HepG2 (cell line): Measurements from ENCODE around the gene CIROP. TPM values are rescaled to one million over a fixed set of nuclear protein-coding genes. Genes with fewer than 3 reads are reported as not detected.

ENCODE experiments used
- CCDC6 ChIP-seq: sonication (generic); formaldehyde crosslinking; IDR thresholded peaks from 2 replicates; pipeline ENCODE4 v1.8.1; 2022; ENCODE audit warnings: mild to moderate bottlenecking, missing genetic modification reagents, moderate library complexity
- DRAP1 ChIP-seq: IDR thresholded peaks from 2 replicates; pipeline ENCODE4 v1.6.1; 2016; ENCODE audit warnings: missing genetic modification reagents, missing compliant biosample characterization
- NFE2 ChIP-seq: sonication (generic); formaldehyde crosslinking; IDR thresholded peaks from 2 replicates; pipeline ENCODE4 v1.4.0; 2020; ENCODE audit warnings: missing genetic modification reagents
- NPAS2 ChIP-seq: sonication (generic); formaldehyde crosslinking; IDR thresholded peaks from 2 replicates; pipeline ENCODE4 v1.8.0; 2022; ENCODE audit warnings: mild to moderate bottlenecking, missing genetic modification reagents, borderline replicate concordance
- SATB2 ChIP-seq: sonication (generic); formaldehyde crosslinking; IDR thresholded peaks from 2 replicates; pipeline ENCODE4 v1.5.0; 2020; ENCODE audit warnings: missing genetic modification reagents
- SKIL ChIP-seq: sonication (generic); formaldehyde crosslinking; IDR thresholded peaks from 2 replicates; pipeline ENCODE4 v1.8.0; 2022; ENCODE audit warnings: missing genetic modification reagents, mild to moderate bottlenecking, moderate library complexity, borderline replicate concordance
- SP140L ChIP-seq: sonication (generic); formaldehyde crosslinking; IDR thresholded peaks from 2 replicates; pipeline ENCODE4 v1.4.0; 2020; ENCODE audit warnings: missing genetic modification reagents, borderline replicate concordance
- SRY ChIP-seq: sonication (generic); formaldehyde crosslinking; IDR thresholded peaks from 2 replicates; pipeline ENCODE4 v1.8.0; 2022; ENCODE audit warnings: mild to moderate bottlenecking, missing genetic modification reagents
- TEAD2 ChIP-seq: sonication (generic); formaldehyde crosslinking; IDR thresholded peaks from 2 replicates; pipeline ENCODE4 v1.9.0; 2021; ENCODE audit warnings: missing genetic modification reagents
- THRA ChIP-seq: sonication (generic); formaldehyde crosslinking; IDR thresholded peaks from 2 replicates; pipeline ENCODE4 v1.4.0; 2020; ENCODE audit warnings: missing genetic modification reagents, borderline replicate concordance
- ZBTB2 ChIP-seq: sonication (generic); formaldehyde crosslinking; IDR thresholded peaks from 2 replicates; pipeline ENCODE4 v1.8.0; 2022; ENCODE audit warnings: low read depth, missing genetic modification reagents
- ZBTB46 ChIP-seq: sonication (generic); formaldehyde crosslinking; IDR thresholded peaks from 2 replicates; pipeline ENCODE4 v1.4.0; 2020; ENCODE audit warnings: mild to moderate bottlenecking, missing genetic modification reagents, borderline replicate concordance
- ZEB1 ChIP-seq: IDR thresholded peaks from 2 replicates; pipeline ENCODE4 v1.6.1; 2012; ENCODE audit warnings: mild to moderate bottlenecking, low read depth, inconsistent platforms; ENCODE audit not compliant: insufficient replicate concordance
- ZKSCAN1 ChIP-seq: fragments of 150-350 bp; IDR thresholded peaks from 2 replicates; pipeline ENCODE4 v1.6.1; 2014; ENCODE audit warnings: low read length
- ZNF275 ChIP-seq: sonication (generic); formaldehyde crosslinking; IDR thresholded peaks from 2 replicates; pipeline ENCODE4 v1.8.0; 2022; ENCODE audit warnings: missing genetic modification reagents, mild to moderate bottlenecking, inconsistent platforms, borderline replicate concordance
- ZNF296 ChIP-seq: sonication (generic); formaldehyde crosslinking; conservative IDR thresholded peaks from 2 replicates; pipeline ENCODE4 v1.5.0; 2020; ENCODE audit warnings: mild to moderate bottlenecking, missing genetic modification reagents
- ZNF451 ChIP-seq: sonication (generic); formaldehyde crosslinking; IDR thresholded peaks from 2 replicates; pipeline ENCODE4 v1.5.0; 2020; ENCODE audit warnings: mild to moderate bottlenecking, missing genetic modification reagents
- ZNF674 ChIP-seq: sonication (generic); formaldehyde crosslinking; IDR thresholded peaks from 2 replicates; pipeline ENCODE4 v1.5.0; 2020; ENCODE audit warnings: low read depth, mild to moderate bottlenecking, missing genetic modification reagents
- polyA plus RNA-seq, 8 experiments: library from polyadenylated mRNA; depleted of rRNA in 3 of 8; stranded (reverse) in 7 of 8; unstranded in 1 of 8; fragments of >200 nt; fragmentation: Illumina TruSeq in 4 of 8; extraction: Trizol in 4 of 8; gene quantifications; 2 replicates each; pipeline versions ENCODE4 v1.2.1 to v1.2.3, GENCODE V29; 2011 to 2016; ENCODE audit warnings: low read depth in 4 of 8, missing spikeins in 1 of 8, mixed read lengths in 1 of 8; ENCODE audit not compliant: insufficient read depth in 1 of 8
- total RNA-seq, 5 experiments: library from RNA; depleted of rRNA; stranded (reverse); fragments of >200 nt; fragmentation: Illumina TruSeq; extraction: Trizol; gene quantifications; 2 replicates each; pipeline ENCODE4 v1.2.3, GENCODE V29; 2016; ENCODE audit warnings: low read depth in 1 of 5

The CIROP gene
- total and polyA plus RNA-seq, 2 of the 13 experiments (the other 11 are each of a cell fraction or from before 2014, with no cell fraction given) = 0.07 TPM; not detected in 1

- TF ChIP-seq ZKSCAN1 (peak; percentile 31; the same call in 1 of the 2 replicates), DRAP1 (CRISPR knock-in tag) (no peak), ZEB1 (no peak), ZNF451 (CRISPR knock-in tag) (peak; percentile 86), CCDC6 (peak; percentile 77), THRA (CRISPR knock-in tag) (peak; percentile 81), SATB2 (CRISPR knock-in tag) (no peak), SKIL (CRISPR knock-in tag) (no peak), ZNF296 (CRISPR knock-in tag) (no peak), NFE2 (CRISPR knock-in tag) (no peak), ZNF275 (peak; percentile 97), NPAS2 (CRISPR knock-in tag) (no peak), ZNF674 (peak; percentile 96; the same call in 1 of the 2 replicates), SRY (CRISPR knock-in tag) (no peak; the same call in 1 of the 2 replicates), SP140L (CRISPR knock-in tag) (0 out of 2 replicates have a peak, but pooled peaks have one; percentile 60), ZBTB2 (peak; percentile 35), ZBTB46 (CRISPR knock-in tag) (no peak), TEAD2 (CRISPR knock-in tag) (peak; percentile 86; the same call in 1 of the 2 replicates)
Measured at GRCh38 chr14:23057757-23058653, 46.8 kb downstream of the CIROP start (continued).
